PFSK-1 (cell line): ENCODE measurements around the gene SULF2.

ENCODE experiments used
- FOXP2 ChIP-seq: optimal IDR thresholded peaks from 2 replicates; pipeline ENCODE3; 2011; ENCODE audit warnings: borderline replicate concordance, control low read depth, inconsistent platforms; ENCODE audit not compliant: insufficient read depth; ENCODE audit errors: extremely low read length, extremely low read depth
- SIN3A ChIP-seq: IDR thresholded peaks from 2 replicates; pipeline ENCODE4 v1.6.1; 2012; ENCODE audit warnings: mild to moderate bottlenecking, low read length, moderate library complexity, borderline replicate concordance; ENCODE audit not compliant: insufficient read depth
- TAF1 ChIP-seq: IDR thresholded peaks from 2 replicates; pipeline ENCODE4 v1.6.1; 2012; ENCODE audit warnings: low read length, control low read depth, borderline replicate concordance; ENCODE audit not compliant: insufficient read depth
- TF ChIP-seq, protein P1 (sequence below), 2 experiments: IDR thresholded peaks; 2 replicates each; pipeline versions ENCODE4 v1.6.1 to v1.8.0; 2011 to 2012; ENCODE audit warnings: low read depth in 2 of 2, low read length in 2 of 2, control low read depth in 1 of 2, inconsistent platforms in 1 of 2, mild to moderate bottlenecking in 1 of 2, moderate library complexity in 1 of 2; ENCODE audit not compliant: insufficient read depth in 1 of 2

DNA sequence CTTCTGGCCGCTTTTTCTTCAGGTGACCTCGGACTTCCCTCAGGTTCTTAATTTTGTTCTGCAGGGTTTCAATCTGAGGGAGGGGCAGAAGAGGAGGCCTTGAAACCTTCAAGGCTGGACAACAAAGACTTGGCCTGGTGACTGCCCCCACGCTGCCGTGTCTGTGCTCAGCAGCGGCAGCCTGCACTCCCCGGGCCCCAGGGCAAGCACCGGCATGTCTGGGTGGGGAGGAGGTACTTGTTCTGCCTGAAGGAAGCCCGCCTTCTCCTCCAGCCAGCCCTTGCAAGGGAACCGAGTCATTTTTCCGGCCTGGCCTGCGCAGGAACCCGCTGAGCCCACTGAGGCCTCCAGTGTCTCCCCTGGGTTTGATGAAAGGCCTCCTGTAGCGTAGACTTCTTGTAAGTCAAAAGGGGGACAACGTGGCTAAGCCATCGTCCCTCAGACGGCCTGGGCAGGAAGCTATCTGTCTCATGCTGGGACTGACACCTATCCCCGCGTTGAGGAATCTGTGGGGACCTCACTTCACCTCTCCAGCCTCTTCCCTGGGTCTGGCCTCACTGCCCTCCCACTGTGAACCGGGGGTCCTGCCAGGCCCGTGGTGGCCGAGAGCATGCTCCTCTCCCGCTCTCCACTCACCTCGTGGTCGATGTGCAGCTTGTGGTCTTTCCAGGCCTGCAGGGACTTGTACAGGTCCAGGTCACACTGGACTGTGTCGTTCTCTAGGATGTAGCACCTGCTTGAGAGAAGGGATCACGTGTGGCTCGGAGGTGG lies 119.9 kb downstream of the SULF2 start:
- TF ChIP-seq SIN3A (no peak), TAF1 (no peak), FOXP2 (no peak)
- TF ChIP-seq, protein P1, sequence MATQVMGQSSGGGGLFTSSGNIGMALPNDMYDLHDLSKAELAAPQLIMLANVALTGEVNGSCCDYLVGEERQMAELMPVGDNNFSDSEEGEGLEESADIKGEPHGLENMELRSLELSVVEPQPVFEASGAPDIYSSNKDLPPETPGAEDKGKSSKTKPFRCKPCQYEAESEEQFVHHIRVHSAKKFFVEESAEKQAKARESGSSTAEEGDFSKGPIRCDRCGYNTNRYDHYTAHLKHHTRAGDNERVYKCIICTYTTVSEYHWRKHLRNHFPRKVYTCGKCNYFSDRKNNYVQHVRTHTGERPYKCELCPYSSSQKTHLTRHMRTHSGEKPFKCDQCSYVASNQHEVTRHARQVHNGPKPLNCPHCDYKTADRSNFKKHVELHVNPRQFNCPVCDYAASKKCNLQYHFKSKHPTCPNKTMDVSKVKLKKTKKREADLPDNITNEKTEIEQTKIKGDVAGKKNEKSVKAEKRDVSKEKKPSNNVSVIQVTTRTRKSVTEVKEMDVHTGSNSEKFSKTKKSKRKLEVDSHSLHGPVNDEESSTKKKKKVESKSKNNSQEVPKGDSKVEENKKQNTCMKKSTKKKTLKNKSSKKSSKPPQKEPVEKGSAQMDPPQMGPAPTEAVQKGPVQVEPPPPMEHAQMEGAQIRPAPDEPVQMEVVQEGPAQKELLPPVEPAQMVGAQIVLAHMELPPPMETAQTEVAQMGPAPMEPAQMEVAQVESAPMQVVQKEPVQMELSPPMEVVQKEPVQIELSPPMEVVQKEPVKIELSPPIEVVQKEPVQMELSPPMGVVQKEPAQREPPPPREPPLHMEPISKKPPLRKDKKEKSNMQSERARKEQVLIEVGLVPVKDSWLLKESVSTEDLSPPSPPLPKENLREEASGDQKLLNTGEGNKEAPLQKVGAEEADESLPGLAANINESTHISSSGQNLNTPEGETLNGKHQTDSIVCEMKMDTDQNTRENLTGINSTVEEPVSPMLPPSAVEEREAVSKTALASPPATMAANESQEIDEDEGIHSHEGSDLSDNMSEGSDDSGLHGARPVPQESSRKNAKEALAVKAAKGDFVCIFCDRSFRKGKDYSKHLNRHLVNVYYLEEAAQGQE (IDR thresholded peaks at IDR 0.05; ENCODE audit: insufficient read depth in 1 of 2, low read depth in 2 of 2, low read length in 2 of 2), result no peak
